Fibroblast of mammary gland (primary cell): Measurements from ENCODE around the gene LY9.

Experiments
- DNase-seq: peaks from one replicate; pipeline ENCODE4 v3.0.0-alpha.2; 2010; ENCODE audit warnings: low read depth
- H3K4me3 ChIP-seq: 2 replicates; pipeline ENCODE4 v1.5.1; 2011; ENCODE audit warnings: low read depth, mild to moderate bottlenecking, low read length, moderate library complexity; ENCODE audit not compliant: control insufficient read depth
- CTCF ChIP-seq: conservative IDR thresholded peaks from 2 replicates; pipeline ENCODE4 v1.5.1; 2011; ENCODE audit warnings: low read depth, low read length, inconsistent platforms; ENCODE audit not compliant: control insufficient read depth, insufficient read depth

The LY9 gene

GRCh38 chr1:160759740-160760139 is 36.2 kb upstream of the LY9 start:
- no peak for DNase-seq
- no peak for TF ChIP-seq CTCF
- no peak overlapping the region for H3K4me3 ChIP-seq

GRCh38 chr1:160761046-160761445 is 34.9 kb upstream of the LY9 start:
- no peak for TF ChIP-seq CTCF
- no peak overlapping the region for H3K4me3 ChIP-seq
- DNase-seq = no peak

GRCh38 chr1:160761886-160762285 is 34.1 kb upstream of the LY9 start:
- TF ChIP-seq CTCF = no peak
- DNase-seq = no peak

GRCh38 chr1:160763993-160764392 is 32.0 kb upstream of the LY9 start:
- H3K4me3 ChIP-seq = no peak overlapping the region
- no peak for DNase-seq
- no peak for TF ChIP-seq CTCF

More at GRCh38 chr1:160761886-160762285, 34.1 kb upstream of the LY9 start:
- no peak overlapping the region for H3K4me3 ChIP-seq

- DNase-seq = no peak
- no peak for TF ChIP-seq CTCF
- H3K4me3 ChIP-seq = no peak overlapping the region
These were observed 28.3 kb upstream of the LY9 start for GRCh38 chr1:160767395-160768294.

- H3K4me3 ChIP-seq = no peak overlapping the region
- no peak for DNase-seq
- peak; percentile 23 for TF ChIP-seq CTCF
These were observed 27.7 kb upstream of the LY9 start for GRCh38 chr1:160768295-160768657.
